Lower lobe of right lung (tissue), 2 donors: ENCODE results near the gene VCP. TPM values are rescaled to one million over a fixed set of nuclear protein-coding genes. Genes with fewer than 3 reads are reported as not detected.
"Not testable (repeated sequence)": the region's sequence is repeated elsewhere in the genome, so short reads cannot be mapped to it uniquely, and the experiment has no call there.

Experiments
- ATAC-seq, 2 donors: fragments of 200-7000 bp; cut with Tn5 transposase; one replicate each; pipeline ENCODE4 v1.9.1; 2020 to 2022; ENCODE audit warnings: mild to moderate bottlenecking in 2 of 2, moderate library complexity in 2 of 2
- DNase-seq: peaks from one replicate; pipeline ENCODE4 v3.0.0-alpha.2; 2020
- H3K27ac ChIP-seq: fragments of 200-600 bp; one replicate; pipeline ENCODE4 v1.8.0; 2022
- H3K27me3 ChIP-seq: fragments of 200-600 bp; one replicate; pipeline ENCODE4 v1.8.0; 2022; ENCODE audit warnings: low read depth
- H3K36me3 ChIP-seq: fragments of 200-600 bp; one replicate; pipeline ENCODE4 v1.8.0; 2022; ENCODE audit warnings: mild to moderate bottlenecking
- H3K4me1 ChIP-seq: fragments of 200-600 bp; one replicate; pipeline ENCODE4 v1.8.0; 2022
- H3K4me3 ChIP-seq: fragments of 200-600 bp; one replicate; pipeline ENCODE4 v1.8.0; 2022; ENCODE audit warnings: mild to moderate bottlenecking
- H3K9me3 ChIP-seq: fragments of 200-600 bp; one replicate; pipeline ENCODE4 v1.8.0; 2022
- intact Hi-C: fragments of 100-400 bp; cut with DNase I; formaldehyde crosslinking; loops from one replicate; pipeline ENCODE4 v1.11.0; 2022
- total RNA-seq: library from RNA; stranded (reverse); fragmentation: NEBNext Ultra II Directional; extraction: Animal tissue kit (Norgen Biotek cat#: 25700); gene quantifications from one replicate; pipeline ENCODE4 v1.2.1, GENCODE V29; 2021
- TF ChIP-seq, protein P1 (sequence below): fragments of 200-600 bp; IDR thresholded peaks from one replicate; pipeline ENCODE4 v1.8.0; 2022; ENCODE audit warnings: antibody characterized with exemption, mild to moderate bottlenecking
- donor health status: DM: no; HTN: yes; CAD: no; lungs with severe emphysema.

VCP gene
- total RNA-seq, 1 donor from 2014 or later, result 175 TPM

DNA sequence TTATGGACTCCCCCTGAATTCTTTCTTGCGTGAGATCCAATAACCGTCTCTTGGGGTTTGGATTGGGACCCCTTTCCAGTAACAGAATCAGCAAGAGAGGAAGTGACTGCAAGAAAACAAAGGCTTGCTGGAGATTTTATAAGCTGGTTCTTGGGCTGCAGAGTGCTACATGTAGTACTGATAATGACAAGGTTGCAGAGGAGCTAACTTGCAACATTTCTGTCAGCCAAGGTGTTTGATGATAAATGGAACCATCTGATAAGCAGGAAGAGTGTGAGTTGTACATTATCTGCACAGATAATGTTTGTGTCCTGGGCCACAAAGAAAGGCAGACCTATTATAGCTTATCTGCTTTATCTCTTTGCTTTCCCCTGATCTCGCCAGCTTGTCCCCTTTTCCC, 45.8 kb downstream of the VCP start:
- ATAC-seq, result no peak
- TF ChIP-seq, protein P1, sequence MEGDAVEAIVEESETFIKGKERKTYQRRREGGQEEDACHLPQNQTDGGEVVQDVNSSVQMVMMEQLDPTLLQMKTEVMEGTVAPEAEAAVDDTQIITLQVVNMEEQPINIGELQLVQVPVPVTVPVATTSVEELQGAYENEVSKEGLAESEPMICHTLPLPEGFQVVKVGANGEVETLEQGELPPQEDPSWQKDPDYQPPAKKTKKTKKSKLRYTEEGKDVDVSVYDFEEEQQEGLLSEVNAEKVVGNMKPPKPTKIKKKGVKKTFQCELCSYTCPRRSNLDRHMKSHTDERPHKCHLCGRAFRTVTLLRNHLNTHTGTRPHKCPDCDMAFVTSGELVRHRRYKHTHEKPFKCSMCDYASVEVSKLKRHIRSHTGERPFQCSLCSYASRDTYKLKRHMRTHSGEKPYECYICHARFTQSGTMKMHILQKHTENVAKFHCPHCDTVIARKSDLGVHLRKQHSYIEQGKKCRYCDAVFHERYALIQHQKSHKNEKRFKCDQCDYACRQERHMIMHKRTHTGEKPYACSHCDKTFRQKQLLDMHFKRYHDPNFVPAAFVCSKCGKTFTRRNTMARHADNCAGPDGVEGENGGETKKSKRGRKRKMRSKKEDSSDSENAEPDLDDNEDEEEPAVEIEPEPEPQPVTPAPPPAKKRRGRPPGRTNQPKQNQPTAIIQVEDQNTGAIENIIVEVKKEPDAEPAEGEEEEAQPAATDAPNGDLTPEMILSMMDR, result no peak
- Histone ChIP-seq H3K4me3 (no peak overlapping the region), H3K36me3 (peaks cover 7% of the 10 kb centered on the region), H3K27me3 (no peaks in the 10 kb centered on the region), H3K9me3 (no peaks in the 10 kb centered on the region), H3K27ac (no peak overlapping the region), H3K4me1 (no peaks in the 10 kb centered on the region)
- intact Hi-C loops, result no loop called here
- no peak for DNase-seq

DNA sequence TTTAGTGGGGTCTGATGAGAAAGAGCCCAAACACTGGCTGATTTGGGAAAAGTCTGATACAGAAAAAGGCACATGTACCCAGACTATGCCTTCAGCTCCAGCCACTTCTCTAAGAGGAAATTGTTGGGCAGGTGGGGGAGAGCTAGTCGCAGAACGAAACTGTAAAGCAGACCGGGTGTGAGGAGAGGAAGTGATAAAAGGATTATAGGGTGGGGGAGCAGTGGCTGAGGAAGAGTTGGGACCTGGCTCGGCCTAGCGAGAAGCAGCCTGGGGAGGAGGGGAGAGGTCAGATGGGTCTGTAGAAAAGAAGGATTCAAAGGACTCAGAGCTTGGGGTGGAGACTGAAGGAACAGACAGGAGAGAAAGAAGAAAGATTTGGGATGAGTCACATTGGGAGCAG, 49.0 kb downstream of the VCP start:
- H3K4me1 ChIP-seq, H3K4me3 ChIP-seq, H3K9me3 ChIP-seq, ATAC-seq, DNase-seq, H3K27me3 ChIP-seq, H3K27ac ChIP-seq, intact Hi-C loops: not testable (repeated sequence)
- peaks cover 15% of the 10 kb centered on the region for H3K36me3 ChIP-seq

DNA sequence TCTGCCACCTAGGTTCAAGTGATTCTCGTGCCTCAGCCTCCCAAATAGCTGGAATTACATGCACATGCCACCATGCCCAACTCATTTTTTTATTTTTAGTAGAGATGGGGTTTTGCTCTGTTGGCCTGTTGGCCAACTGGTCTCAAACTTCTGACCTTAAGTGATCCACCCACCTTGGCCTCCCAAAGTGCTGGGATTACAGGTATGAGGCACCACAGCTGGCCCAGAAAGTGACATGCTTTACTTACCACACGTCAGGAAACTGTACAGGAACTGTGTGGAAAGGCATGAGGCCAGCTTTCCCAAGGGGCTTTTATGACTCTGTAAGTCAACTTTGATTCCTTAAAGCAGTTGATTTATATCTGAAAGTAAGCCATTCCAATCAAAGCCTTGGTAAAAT, 57.9 kb downstream of the VCP start:
- Histone ChIP-seq H3K9me3 (peaks cover 7% of the 10 kb centered on the region), H3K4me3 (no peak overlapping the region), H3K27me3 (no peaks in the 10 kb centered on the region), H3K4me1 (no peaks in the 10 kb centered on the region), H3K27ac (no peak overlapping the region), H3K36me3 (peaks cover 32% of the 10 kb centered on the region)
- no peak for ATAC-seq
- no peak for DNase-seq
- intact Hi-C loops, result no loop called here
- TF ChIP-seq, protein P1, result no peak

DNA sequence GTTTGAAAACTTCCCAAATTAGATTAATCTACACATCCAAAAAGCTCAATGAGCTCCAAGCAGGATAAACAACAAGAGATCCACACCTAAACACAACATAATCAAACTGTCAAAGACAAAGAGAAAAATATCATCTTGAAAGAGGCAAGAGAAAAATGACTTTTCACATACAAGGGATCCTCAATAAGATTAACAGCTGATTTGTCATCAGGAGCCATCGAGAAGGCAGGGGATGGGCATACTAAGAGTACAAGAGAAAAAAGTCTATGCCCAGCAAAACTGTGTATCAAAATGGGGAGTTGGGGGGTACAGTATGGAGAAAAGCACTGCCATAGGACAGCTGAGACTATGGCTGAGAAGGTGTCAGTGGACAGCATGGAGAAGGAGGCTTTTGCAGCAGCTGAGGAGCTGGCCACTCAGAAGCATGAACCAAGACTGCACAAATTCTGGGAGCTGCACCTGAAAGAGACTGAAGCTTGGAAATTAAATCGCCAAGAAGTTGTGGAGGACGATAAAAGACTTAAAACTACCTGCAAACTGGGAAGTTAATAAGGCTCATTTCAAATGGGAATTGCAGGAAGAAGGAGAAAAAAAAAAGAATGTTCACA, 62.0 kb downstream of the VCP start:
- H3K4me1 ChIP-seq, result no peaks in the 10 kb centered on the region
- peaks cover 7% of the 10 kb centered on the region for H3K9me3 ChIP-seq
- DNase-seq (no peak), ATAC-seq (no peak)
- no peaks in the 10 kb centered on the region for H3K27me3 ChIP-seq
- TF ChIP-seq, protein P1, result no peak
- H3K4me3 ChIP-seq, result no peak overlapping the region
- intact Hi-C loops, result no loop called here
- no peak overlapping the region for H3K27ac ChIP-seq
- H3K36me3 ChIP-seq, result peaks cover 30% of the 10 kb centered on the region

Other genes with a start within 250 kb of the VCP start
- 1.3 TPM for gene PHF24, start 114.3 kb downstream of the VCP start, total RNA-seq
- gene DNAJB5, start 82.9 kb downstream of the VCP start, total RNA-seq, result 6.0 TPM
- gene FANCG, start 7.3 kb upstream of the VCP start, total RNA-seq, result 13.9 TPM
- gene PIGO, start 24.0 kb upstream of the VCP start, total RNA-seq, result 25.1 TPM
- 59.0 TPM for gene STOML2, start 30.5 kb upstream of the VCP start, total RNA-seq
- 20.3 TPM for gene ATOSB, start 43.2 kb upstream of the VCP start, total RNA-seq
- gene UNC13B, start 89.4 kb upstream of the VCP start, total RNA-seq, result 87.9 TPM